Measurements from ENCODE around the gene EPGN.

EPGN gene

DNA sequence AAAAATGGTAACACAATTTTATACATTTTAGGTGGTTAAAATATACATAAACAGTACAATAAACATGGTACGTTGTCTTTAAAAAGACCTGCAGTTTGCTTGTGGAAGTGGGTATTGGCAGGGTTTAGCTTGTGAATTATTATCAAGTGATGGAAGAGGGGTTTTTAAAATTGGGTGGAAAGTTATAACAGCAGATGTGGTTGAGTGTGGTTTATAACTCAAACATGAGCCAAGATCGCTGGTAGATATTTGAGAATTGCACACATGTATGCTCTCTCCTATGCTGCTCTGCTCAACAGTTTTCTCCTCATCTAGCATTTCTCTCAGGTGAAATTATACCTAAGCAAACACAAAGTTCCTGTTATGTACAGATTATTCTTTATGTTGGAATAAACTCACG is 14.0 kb downstream of the EPGN start:
- TF ChIP-seq, protein P1, sequence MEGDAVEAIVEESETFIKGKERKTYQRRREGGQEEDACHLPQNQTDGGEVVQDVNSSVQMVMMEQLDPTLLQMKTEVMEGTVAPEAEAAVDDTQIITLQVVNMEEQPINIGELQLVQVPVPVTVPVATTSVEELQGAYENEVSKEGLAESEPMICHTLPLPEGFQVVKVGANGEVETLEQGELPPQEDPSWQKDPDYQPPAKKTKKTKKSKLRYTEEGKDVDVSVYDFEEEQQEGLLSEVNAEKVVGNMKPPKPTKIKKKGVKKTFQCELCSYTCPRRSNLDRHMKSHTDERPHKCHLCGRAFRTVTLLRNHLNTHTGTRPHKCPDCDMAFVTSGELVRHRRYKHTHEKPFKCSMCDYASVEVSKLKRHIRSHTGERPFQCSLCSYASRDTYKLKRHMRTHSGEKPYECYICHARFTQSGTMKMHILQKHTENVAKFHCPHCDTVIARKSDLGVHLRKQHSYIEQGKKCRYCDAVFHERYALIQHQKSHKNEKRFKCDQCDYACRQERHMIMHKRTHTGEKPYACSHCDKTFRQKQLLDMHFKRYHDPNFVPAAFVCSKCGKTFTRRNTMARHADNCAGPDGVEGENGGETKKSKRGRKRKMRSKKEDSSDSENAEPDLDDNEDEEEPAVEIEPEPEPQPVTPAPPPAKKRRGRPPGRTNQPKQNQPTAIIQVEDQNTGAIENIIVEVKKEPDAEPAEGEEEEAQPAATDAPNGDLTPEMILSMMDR (IDR thresholded peaks at IDR 0.05; ENCODE audit: borderline replicate concordance, extremely low read depth, low read length, poor library complexity, severe bottlenecking): no peak
- TF ChIP-seq EZH2 (IDR thresholded peaks at IDR 0.05; ENCODE audit: borderline replicate concordance, low read depth, low read length, severe bottlenecking): no peak

DNA sequence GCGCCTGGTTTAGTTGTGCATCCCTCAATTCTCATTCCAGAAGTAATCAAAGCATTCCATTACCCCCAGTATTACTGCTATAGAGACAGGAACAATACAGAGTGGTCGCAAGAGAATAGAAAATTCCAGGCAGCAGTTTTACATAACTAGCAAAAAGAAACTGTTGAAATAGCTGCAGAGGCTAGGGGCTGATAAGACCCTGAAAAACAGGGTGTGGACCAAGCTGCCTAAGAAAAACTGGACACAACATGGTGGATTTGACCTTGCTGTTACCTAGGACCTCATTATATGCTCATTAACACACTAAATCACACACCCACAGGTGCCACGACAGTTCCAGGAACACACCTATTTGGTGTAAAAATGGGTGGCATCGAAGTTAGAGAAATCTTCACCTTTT is 15.4 kb downstream of the EPGN start:
- no peaks in the 10 kb centered on the region for H3K9me3 ChIP-seq (ENCODE audit: insufficient read depth, low read length, severe bottlenecking)
- H3K79me2 ChIP-seq (ENCODE audit: insufficient read depth, low read length): no peaks in the 10 kb centered on the region
- no peak for DNase-seq
- no peaks in the 10 kb centered on the region for H4K20me1 ChIP-seq (ENCODE audit: insufficient read depth, low read length)
- peaks cover 3% of the 10 kb centered on the region; the same call in 1 of the 2 replicates for H3K4me1 ChIP-seq (ENCODE audit: insufficient read depth, low read length)
- no peak overlapping the region for H3K27ac ChIP-seq (ENCODE audit: low read length)
- H3K9ac ChIP-seq (ENCODE audit: low read depth, low read length): no peak overlapping the region
- H3K4me3 ChIP-seq (ENCODE audit: low read depth in 1 of 2, low read length in 2 of 2): no peak overlapping the region
- ATAC-seq (ENCODE audit: insufficient read depth, low read depth): no peak
- no peak overlapping the region for H3K4me2 ChIP-seq (ENCODE audit: insufficient read depth, low read length)
- no peak overlapping the region for H2AFZ ChIP-seq (ENCODE audit: low read depth, low read length)
- H3K36me3 ChIP-seq (ENCODE audit: insufficient read depth, low read length): no peaks in the 10 kb centered on the region
- TF ChIP-seq, protein P1 (IDR thresholded peaks at IDR 0.05; ENCODE audit: borderline replicate concordance, extremely low read depth, low read length, poor library complexity, severe bottlenecking): no peak
- TF ChIP-seq EZH2 (IDR thresholded peaks at IDR 0.05; ENCODE audit: borderline replicate concordance, low read depth, low read length, severe bottlenecking): no peak
- H3K27me3 ChIP-seq (ENCODE audit: insufficient read depth, low read length, poor library complexity): peaks cover 3% of the 10 kb centered on the region

More for the DNA sequence above, 14.0 kb downstream of the EPGN start:
- Histone ChIP-seq H3K79me2 (ENCODE audit: insufficient read depth, low read length) (no peaks in the 10 kb centered on the region), H2AFZ (ENCODE audit: low read depth, low read length) (no peak overlapping the region), H3K4me3 (ENCODE audit: low read depth in 1 of 2, low read length in 2 of 2) (no peak overlapping the region), H3K36me3 (ENCODE audit: insufficient read depth, low read length) (no peaks in the 10 kb centered on the region), H3K4me2 (ENCODE audit: insufficient read depth, low read length) (no peak overlapping the region), H3K9me3 (ENCODE audit: insufficient read depth, low read length, severe bottlenecking) (no peaks in the 10 kb centered on the region), H3K4me1 (ENCODE audit: insufficient read depth, low read length) (peaks cover 3% of the 10 kb centered on the region; the same call in 1 of the 2 replicates), H3K27me3 (ENCODE audit: insufficient read depth, low read length, poor library complexity) (peaks cover 3% of the 10 kb centered on the region), H4K20me1 (ENCODE audit: insufficient read depth, low read length) (no peaks in the 10 kb centered on the region), H3K27ac (ENCODE audit: low read length) (no peak overlapping the region), H3K9ac (ENCODE audit: low read depth, low read length) (no peak overlapping the region)
- DNase-seq: no peak
- no peak for ATAC-seq (ENCODE audit: insufficient read depth, low read depth)

GRCh38 chr4:74324262-74324661 is 16.0 kb downstream of the EPGN start:
- Histone ChIP-seq H2AFZ (ENCODE audit: low read depth, low read length) (no peak overlapping the region), H3K4me1 (ENCODE audit: insufficient read depth, low read length) (peaks cover 3% of the 10 kb centered on the region; the same call in 1 of the 2 replicates), H3K36me3 (ENCODE audit: insufficient read depth, low read length) (no peaks in the 10 kb centered on the region), H3K9ac (ENCODE audit: low read depth, low read length) (no peak overlapping the region), H3K27ac (ENCODE audit: low read length) (no peak overlapping the region), H3K79me2 (ENCODE audit: insufficient read depth, low read length) (no peaks in the 10 kb centered on the region), H3K4me2 (ENCODE audit: insufficient read depth, low read length) (no peak overlapping the region), H3K27me3 (ENCODE audit: insufficient read depth, low read length, poor library complexity) (peaks cover 3% of the 10 kb centered on the region), H3K4me3 (ENCODE audit: low read depth in 1 of 2, low read length in 2 of 2) (no peak overlapping the region), H4K20me1 (ENCODE audit: insufficient read depth, low read length) (no peaks in the 10 kb centered on the region), H3K9me3 (ENCODE audit: insufficient read depth, low read length, severe bottlenecking) (no peaks in the 10 kb centered on the region)
- TF ChIP-seq EZH2 (IDR thresholded peaks at IDR 0.05; ENCODE audit: borderline replicate concordance, low read depth, low read length, severe bottlenecking): no peak
- TF ChIP-seq, protein P1 (IDR thresholded peaks at IDR 0.05; ENCODE audit: borderline replicate concordance, extremely low read depth, low read length, poor library complexity, severe bottlenecking): no peak
- DNase-seq (no peak), ATAC-seq (ENCODE audit: insufficient read depth, low read depth) (no peak)

DNA sequence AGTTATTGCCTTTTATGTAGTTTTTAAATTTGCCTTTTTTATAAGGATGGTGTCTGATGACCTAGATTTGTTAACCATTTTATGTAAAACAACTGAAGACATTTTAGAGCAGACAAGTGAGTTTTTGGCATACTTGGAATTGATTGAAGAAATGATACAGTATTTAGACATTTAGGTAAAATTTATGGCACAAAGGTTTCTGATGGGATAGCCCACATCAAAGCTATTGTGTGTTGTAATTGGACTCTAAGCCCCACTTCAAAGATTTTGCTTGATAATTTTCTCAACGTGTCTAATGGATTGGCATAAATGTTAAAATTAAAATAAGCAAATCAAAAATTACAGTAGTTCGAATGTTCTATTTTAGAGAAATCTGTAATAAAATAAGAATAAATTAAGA is 17.6 kb downstream of the EPGN start:
- Histone ChIP-seq H3K4me1 (ENCODE audit: insufficient read depth, low read length) (no peaks in the 10 kb centered on the region), H2AFZ (ENCODE audit: low read depth, low read length) (no peak overlapping the region), H3K9me3 (ENCODE audit: insufficient read depth, low read length, severe bottlenecking) (no peaks in the 10 kb centered on the region), H3K79me2 (ENCODE audit: insufficient read depth, low read length) (no peaks in the 10 kb centered on the region), H3K9ac (ENCODE audit: low read depth, low read length) (no peak overlapping the region), H3K4me2 (ENCODE audit: insufficient read depth, low read length) (no peak overlapping the region), H4K20me1 (ENCODE audit: insufficient read depth, low read length) (no peaks in the 10 kb centered on the region), H3K27me3 (ENCODE audit: insufficient read depth, low read length, poor library complexity) (peaks cover 3% of the 10 kb centered on the region), H3K36me3 (ENCODE audit: insufficient read depth, low read length) (no peaks in the 10 kb centered on the region), H3K4me3 (ENCODE audit: low read depth in 1 of 2, low read length in 2 of 2) (no peak overlapping the region), H3K27ac (ENCODE audit: low read length) (no peak overlapping the region)
- no peak for TF ChIP-seq EZH2 (IDR thresholded peaks at IDR 0.05; ENCODE audit: borderline replicate concordance, low read depth, low read length, severe bottlenecking)
- TF ChIP-seq, protein P1 (IDR thresholded peaks at IDR 0.05; ENCODE audit: borderline replicate concordance, extremely low read depth, low read length, poor library complexity, severe bottlenecking): no peak
- DNase-seq: no peak
- no peak for ATAC-seq (ENCODE audit: insufficient read depth, low read depth)

All from DND-41 (cell line).